HG02759 (cell line): ENCODE results near the gene AOC2.
"Not testable (repeated sequence)": the region's sequence is repeated elsewhere in the genome, so short reads cannot be mapped to it uniquely, and the experiment has no call there.

Experiments
- ATAC-seq: cut with Tn5 transposase; IDR thresholded peaks from one replicate; pipeline ENCODE4 v1.9.1; 2021; ENCODE audit warnings: mild to moderate bottlenecking, moderate library complexity; ENCODE audit not compliant: unreplicated experiment

Gene AOC2

DNA sequence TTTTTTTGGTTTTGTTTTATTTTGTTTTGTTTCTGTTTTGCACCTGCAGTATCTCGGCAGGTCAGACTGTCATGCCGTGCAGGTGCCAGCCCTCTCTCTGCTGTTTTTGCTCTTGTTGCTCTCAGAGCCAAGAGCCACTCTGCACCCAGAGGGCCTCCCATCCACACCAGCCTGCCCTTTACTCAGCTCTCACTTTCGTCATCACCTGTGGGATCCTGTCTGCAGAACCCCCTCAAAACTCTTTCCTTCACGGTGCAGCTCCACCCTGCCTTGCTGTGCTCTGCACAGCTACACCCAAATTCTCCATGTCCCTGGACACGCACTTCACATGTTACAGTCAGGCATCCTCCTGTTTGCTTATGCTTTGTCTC, 9.2 kb downstream of the AOC2 start:
- ATAC-seq, result no peak

DNA sequence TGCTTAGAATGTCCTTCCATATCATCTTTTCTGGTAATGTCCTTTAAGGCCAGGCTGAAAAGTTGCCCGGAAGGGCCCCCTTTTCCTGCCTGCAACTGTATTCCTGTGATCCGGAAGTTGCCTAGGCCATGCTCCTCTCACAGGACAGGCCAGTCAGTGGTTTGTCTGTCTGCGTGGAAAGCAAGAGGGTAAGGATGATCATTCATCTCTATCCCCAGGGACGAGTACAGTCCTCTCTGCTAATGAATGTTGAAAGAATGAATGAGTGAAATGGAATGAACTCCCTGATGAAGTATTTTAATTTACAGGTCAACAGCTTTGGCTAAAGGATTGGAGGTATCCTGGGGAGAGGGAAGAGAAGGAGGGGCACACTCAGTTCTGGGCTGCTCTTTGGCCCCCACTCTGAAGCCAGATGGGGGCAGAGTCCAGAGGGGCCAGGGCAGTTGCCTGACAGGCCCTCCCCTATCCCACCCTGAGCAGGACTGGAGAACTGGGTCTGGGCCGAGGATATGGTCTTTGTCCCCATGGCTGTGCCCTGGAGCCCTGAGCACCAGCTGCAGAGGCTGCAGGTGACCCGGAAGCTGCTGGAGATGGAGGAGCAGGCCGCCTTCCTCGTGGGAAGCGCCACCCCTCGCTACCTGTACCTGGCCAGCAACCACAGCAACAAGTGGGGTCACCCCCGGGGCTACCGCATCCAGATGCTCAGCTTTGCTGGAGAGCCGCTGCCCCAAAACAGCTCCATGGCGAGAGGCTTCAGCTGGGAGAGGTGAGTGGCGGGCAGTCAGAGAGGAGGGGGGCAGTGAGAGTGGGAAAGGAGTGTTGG, 9.8 kb downstream of the AOC2 start:
- ATAC-seq, result no peak

DNA sequence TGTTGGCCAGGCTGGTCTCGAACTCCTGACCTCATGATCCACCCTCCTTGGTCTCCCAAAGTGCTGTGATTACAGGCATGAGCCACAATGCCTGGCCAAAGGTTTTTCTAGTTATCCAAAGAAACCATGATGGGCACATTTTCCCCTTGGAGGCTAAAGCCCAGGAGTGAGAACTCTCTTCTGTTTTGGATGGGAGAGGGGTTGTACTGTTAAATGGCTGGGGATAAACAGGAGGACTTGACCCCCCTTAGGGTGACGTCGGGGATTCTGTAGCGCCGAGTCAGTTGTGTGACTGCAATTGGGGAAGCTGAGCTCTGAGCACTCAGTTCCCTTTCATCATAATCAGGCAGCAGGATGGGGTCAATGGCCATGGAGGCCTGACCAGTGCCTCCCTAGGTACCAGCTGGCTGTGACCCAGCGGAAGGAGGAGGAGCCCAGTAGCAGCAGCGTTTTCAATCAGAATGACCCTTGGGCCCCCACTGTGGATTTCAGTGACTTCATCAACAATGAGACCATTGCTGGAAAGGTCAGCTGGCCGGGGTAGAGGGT, 10.7 kb downstream of the AOC2 start:
- ATAC-seq, result no peak

DNA sequence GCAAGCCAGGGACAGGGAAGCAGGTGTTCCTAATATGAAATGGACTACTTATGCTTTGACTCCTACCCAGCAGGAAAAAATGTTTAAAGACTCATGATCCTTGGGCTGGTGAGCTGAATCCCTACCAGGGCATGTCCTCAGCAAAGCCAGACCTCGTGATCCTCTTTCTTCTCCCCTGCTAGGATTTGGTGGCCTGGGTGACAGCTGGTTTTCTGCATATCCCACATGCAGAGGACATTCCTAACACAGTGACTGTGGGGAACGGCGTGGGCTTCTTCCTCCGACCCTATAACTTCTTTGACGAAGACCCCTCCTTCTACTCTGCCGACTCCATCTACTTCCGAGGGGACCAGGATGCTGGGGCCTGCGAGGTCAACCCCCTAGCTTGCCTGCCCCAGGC, 11.7 kb downstream of the AOC2 start:
- ATAC-seq, result not testable (repeated sequence)

DNA sequence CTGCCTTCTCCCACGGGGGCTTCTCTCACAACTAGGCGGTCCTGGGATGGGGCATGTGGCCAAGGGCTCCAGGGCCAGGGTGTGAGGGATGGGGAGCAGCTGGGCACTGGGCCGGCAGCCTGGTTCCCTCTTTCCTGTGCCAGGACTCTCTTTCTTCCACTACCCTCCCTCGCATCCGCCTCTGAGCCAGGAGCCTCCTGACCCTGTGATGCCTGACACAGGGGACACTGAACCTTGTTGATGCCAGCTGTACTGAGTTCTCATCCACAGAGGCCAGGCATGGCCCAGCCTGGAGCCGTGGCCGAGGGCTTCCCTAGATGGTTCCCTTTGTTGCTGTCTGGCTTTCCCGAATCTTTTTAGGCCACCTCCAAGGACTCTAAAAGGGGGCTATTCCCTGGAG, 12.1 kb downstream of the AOC2 start:
- not testable (repeated sequence) for ATAC-seq

DNA sequence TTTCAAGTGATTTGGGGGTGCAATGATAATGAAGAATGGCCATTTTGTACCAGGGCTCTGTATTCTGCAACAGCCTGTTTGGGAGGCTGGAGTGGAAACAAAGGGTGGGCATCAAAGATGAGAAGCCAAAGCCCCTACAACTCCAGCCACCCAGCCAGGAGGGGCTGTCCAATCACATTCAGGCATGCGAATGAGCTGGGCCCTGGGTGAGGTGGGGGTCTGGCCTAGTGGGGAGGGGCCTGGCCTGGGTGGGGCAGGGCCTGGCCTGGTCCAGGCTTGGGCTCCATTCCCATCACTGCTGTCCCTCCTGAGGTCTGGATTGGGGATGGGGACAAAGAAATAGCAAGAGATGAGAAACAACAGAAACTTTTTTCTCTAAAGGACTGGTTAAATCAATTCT, 13.0 kb downstream of the AOC2 start:
- no peak for ATAC-seq

DNA sequence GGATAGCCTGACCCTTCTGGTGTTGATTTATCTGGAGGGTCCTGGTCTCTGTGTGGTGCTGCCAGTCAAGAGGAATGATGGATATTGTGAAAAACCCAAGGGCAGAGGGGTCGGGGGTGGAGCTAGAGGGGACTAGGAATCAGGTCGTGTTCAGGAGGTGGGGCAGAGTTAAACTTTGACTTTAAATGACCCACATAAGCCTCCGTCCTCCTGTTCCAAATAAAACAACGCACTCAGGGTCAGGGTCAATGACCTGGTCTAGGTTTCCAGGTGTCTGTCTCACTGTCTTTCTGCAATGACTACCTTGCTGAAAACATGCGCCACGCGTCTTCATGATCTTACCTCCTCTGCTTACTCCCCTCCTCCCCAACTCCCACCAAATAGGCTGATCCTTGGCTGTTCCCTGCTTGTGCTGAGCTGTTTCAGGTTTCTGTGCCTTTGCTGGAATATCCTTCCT, 21.3 kb downstream of the AOC2 start:
- no peak for ATAC-seq

DNA sequence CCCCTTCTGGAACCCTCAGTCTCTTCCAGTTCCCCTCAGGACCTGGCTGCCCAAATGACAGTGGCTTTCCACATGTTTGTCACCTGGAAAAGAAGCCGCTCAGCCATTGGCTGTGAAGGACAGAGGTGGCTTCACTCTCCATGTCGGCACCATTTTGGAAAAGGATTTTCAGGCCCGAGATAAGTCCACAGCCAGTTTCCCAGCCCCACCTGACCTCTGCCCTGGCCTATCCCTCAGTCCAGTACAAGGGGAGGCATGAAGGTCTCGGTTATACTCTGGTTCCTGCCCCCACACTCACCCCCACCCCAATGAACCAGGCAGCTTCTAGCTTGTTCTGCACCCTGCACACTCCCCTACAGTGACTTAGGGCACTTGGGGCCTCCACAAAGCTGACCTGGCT, 21.8 kb downstream of the AOC2 start:
- ATAC-seq, result no peak

DNA sequence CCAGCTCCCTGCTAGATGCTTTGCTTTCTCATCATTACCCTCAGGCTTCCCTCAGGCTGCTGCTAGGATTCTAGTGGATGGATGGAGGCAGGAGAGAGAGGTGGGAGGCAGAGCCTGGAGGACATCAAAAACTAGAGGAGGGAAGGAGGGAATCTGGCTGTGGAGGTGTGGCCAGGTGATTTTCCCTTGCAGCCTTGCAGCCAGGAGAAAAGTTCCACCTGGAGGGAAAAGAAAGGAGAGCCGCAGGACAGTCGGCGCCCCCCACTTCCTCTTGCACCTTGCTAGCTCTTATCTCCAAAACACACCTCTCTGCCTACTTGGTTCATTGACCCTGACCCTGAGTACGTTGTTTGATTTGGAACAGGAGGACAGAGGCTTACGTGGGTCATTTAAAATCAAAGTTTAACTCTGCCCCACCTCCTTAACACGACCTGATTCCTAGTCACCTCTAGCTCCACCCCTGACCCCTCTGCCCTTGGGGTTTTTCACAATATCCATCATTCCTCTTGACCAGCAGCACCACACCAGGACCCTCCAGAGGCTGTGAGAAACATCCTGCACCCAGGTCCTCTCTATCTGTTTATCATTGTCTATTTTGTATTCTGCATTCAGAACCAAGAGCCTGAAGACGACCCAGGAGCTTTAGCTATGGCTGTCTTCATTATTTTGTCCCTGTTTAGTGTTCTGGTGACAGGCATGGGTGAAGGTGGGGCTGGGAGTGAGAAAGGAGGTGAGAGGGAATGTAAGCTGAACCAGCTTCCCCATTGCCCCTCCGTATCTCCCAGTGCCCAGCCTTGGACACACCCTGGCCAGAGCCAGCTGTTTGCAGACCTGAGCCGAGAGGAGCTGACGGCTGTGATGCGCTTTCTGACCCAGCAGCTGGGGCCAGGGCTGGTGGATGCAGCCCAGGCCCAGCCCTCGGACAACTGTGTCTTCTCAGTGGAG, 22.5 kb downstream of the AOC2 start:
- no peak for ATAC-seq

DNA sequence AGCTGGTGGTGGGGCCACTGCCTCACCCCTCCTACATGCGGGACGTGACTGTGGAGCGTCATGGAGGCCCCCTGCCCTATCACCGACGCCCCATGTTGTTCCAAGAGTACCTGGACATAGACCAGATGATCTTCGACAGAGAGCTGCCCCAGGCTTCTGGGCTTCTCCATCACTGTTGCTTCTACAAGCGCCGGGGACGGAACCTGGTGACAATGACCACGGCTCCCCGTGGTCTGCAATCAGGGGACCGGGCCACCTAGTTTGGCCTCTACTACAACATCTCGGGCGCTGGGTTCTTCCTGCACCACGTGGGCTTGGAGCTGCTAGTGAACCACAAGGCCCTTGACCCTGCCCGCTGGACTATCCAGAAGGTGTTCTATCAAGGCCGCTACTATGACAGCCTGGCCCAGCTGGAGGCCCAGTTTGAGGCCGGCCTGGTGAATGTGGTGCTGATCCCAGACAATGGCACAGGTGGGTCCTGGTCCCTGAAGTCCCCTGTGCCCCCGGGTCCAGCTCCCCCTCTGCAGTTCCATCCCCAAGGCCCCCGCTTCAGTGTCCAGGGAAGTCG, 23.4 kb downstream of the AOC2 start:
- not testable (repeated sequence) for ATAC-seq

DNA sequence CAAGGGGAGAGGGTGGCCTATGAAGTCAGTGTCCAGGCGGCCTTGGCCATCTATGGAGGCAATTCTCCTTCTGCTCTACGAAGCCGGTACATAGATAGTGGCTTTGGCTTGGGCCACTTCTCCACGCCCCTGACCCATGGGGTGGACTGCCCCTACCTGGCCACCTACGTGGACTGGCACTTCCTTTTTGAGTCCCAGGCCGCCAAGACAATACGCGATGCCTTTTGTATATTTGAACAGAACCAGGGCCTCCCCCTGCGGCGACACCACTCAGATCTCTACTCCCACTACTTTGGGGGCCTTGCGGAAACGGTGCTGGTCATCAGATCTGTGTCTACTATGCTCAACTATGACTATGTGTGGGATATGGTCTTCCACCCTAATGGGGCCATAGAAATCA, 24.0 kb downstream of the AOC2 start:
- ATAC-seq, result no peak

DNA sequence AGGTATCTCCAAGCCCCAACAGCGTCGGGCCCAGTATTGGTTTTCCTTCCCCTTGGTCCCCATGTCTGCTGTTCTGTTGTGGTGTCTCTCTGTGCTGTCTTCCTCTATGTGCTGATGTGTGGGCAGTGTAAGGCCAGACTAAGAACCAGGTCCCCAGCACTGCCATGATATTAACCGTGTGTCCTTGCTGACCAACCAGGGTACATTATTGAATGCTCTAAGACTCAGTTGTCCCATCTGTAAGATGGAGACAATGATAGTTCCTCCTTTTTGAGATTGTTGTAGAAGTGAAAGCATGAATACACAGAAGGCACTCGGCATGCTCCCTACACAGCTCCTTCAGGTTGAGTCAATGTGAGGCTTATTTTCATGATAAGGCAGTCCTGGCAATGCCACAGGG, 27.3 kb downstream of the AOC2 start:
- no peak for ATAC-seq

DNA sequence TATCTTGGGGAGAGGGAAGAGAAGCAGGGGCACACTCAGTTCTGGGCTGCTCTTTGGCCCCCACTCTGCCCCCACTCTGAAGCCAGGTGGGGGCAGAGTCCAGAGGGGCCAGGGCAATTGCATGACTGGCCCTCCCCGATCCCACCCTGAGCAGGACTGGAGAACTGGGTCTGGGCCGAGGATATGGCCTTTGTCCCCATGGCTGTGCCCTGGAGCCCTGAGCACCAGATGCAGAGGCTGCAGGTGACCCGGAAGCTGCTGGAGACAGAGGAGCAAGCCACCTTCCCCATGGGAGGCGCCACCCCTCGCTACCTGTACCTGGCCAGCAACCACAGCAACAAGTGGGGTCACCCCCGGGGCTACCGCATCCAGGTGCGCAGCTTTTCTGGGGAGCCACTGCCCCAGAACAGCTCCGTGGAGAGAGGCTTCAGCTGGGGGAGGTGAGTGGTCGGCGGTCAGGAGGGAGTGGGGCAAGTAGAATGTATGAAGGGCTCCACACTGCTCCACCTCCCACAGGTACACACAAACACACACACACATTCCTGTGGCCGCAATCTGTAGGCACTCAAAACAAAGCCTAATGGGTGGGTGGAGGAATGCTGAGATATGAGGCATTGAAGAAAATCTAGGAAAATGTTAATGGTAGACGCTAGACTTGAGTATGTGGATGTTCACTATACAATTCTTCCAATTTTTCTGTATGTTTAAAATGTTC, 28.0 kb downstream of the AOC2 start:
- ATAC-seq, result no peak

DNA sequence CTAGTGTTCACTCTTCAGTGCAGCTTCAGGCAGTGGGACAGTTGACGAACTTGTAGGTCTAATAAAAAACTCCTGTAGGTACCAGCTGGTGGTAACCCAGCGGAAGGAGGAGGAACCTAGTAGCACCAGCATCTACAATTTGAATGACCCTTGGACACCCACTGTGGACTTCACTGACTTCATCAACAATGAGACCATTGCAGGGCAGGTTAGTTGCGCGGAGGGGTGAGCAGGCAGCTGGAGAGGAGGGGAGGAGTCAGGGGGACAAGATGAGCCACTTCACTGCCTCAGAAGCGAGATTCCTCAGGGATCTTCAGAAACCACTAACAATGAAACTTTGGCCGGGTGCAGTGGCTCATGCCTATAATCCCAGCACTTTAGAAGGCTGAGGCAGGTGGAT, 28.9 kb downstream of the AOC2 start:
- ATAC-seq, result no peak

DNA sequence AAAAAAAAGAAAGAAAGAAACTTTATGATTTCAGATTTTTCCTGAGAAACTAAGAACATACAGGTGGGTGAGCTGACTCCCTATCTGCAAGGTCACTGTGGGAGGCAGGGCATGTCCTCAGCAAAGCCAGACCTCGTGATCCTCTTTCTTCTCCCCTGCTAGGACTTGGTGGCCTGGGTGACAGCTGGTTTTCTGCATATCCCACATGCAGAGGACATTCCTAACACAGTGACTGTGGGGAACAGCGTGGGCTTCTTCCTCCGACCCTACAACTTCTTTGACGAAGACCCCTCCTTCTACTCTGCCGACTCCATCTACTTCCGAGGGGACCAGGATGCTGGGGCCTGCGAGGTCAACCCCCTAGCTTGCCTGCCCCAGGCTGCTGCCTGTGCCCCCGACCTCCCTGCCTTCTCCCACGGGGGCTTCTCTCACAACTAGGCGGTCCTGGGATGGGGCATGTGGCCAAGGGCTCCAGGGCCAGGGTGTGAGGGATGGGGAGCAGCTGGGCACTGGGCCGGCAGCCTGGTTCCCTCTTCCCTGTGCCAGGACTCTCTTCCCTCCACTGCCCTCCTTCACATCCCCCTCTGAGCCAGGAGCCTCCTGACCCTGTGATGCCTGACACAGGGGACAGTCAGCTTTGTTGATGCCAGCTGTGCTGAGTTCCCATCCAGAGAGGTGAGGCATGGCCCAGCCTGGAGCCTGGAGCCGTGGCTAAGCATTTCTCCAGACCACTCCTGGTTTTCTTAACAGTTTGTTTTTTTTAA, 29.7 kb downstream of the AOC2 start:
- ATAC-seq, result not testable (repeated sequence)

DNA sequence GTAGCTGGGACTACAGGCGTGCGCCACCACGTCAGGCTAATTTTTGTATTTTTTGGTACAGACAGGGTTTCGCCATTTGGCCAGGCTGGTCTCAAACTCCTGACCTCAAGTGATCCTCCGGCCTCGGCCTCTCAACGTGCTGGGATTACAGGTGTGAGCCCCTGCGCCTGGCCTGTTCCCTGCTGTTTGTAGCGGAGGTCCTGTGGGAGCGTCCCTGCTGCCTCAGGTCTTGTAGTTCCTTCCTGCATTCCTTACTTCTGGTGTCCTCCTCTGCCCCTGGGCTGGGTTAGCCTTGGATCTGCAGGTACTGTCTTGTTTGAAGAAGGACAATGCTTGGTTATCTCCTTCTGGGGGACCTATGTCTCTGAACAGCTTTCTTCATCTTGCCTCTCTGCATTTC, 32.7 kb downstream of the AOC2 start:
- ATAC-seq, result no peak

DNA sequence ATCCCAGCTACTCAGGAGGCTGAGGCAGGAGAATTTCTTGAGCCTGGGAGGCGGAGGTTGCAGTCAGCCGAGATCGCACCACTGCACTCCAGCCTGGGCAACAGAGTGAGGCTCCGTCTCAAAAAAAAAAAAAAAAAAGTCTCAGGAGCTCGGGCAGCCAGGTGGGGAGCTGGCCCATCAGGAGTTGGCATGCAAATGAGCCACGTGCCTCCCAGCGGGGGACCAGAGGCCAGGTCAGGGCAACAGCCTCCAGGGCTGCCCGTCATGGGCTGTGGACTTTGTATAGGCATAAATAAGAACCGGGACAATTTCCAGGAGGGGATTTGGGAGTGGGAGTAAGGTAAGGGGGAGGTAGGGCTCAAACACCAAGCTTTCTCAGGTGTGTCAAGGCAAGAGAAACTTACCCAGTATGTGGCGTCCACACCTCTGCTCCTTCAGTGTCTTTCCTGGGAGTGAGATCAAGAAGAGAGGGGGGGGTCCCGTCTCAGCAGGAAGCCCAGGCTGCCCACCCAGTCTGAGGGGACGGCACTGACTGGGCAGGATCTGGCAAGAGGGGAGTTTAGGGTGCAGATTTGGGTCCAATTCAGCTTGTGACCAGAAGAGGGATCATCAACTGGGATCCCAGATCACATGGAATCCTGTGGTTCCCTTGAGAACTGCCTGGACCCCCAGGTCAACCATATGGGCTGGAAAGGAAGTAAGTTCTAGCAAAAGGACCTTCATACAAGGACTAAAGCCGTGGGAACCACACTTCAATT, 33.9 kb downstream of the AOC2 start:
- ATAC-seq, result no peak

DNA sequence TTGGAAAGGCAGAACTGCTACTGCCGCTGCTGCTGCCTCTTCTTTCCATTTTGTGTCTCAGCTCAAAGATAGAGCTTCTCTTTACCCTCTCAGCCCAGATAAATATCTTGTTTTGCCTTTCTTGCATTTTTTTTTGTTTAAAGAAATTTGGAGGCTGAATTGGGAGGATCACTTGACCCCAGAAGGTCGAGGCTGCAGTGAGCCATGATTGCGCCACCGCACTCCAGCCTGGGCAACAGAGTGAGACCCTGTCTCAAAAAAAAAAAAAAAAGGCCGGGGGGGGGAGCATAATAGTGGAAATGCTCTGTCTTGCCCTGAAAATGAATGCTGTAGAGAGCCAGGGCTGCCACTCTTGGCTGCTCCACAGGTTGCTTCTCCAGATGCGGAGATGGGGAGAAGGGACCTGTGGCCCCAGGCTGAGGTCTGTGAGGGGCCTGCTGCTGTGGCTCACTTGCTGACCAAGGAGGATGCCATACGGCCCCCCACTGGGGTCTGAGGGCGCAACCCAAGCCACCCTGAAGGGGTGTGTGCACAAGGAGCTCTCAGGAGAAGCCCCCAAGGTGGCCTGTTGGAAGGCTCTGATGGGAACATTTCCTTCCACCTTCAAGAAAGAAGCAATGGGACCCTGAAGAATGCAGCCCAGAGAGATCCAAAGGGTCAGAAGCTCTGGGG, 34.7 kb downstream of the AOC2 start:
- no peak for ATAC-seq

DNA sequence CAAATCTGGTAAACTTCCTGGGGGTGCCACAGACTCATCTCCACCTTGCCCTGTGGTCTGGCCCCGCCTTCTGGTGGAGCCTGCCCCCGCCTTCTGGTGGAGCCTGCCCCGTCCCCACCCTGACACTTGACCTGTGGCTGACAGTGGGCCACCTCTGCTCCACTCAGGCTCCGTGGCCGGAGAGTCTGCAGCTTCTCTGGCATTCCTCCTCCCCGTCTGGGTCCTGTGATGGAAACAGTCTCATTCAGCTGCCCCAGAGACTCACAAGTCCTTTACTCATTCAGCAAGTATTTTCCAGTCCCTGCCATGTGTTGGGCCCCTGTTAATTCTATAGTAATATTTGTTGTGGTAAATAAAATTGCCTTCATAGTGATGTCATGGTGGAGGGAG, 35.2 kb downstream of the AOC2 start:
- no peak for ATAC-seq
